ENCODE data around the gene PPP1R26. TPM values are rescaled to one million over a fixed set of nuclear protein-coding genes. Genes with fewer than 3 reads are reported as not detected.

The PPP1R26 gene
- total RNA-seq, 1 experiment from 2014 or later: 32.0 TPM

DNA sequence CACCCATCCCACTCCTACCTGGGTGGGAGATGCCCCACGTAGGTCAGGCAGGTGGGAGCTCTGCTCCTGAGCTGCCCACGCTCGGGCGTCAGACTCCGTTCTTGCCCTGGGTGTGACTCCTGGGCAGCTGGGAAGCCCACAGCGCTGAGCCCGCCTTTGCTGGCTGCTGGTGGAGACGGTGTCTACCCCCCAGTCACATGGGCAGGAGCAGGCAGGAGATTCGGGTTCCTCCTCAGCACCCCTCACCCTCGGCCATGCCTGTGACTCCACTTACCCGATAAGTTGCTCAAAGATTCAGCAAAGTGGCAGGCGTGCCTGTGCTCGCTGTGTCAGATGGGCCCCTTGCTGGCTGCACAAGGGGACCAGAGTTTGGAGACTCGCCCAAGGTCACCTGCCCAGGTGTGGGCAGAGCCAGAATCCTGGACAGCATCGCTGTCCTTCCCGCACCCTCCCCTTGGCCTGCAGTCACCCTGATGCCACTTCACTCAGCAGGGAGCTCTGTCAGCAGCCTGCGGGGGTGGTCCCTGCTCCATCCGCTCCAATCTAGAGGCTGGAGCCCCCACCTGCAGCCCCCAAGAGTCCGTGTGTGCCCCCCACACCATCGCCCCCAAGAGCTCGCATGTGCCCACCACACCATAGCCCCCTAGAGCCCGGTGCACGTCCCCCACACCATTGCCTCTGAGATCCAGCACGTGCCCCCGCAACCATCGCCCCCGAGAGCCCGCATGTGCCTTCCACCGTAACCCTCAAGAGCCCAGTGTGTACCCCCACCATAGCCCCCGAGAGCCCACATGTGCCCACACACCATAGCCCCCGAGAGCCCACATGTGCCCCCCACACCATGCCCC is 45.9 kb downstream of the PPP1R26 start:
- H2AFZ ChIP-seq (ENCODE audit: low read depth, low read length, poor library complexity, severe bottlenecking): no peak overlapping the region
- intact Hi-C loops (cut with micrococcal nuclease): no loop called here
- H3K9me2 ChIP-seq (ENCODE audit: insufficient read depth): no peaks in the 10 kb centered on the region
- peaks cover 0 to 9% of the 10 kb centered on the region in 2 experiments; a peak in 3 of 4 replicates for H3K4me1 ChIP-seq (ENCODE audit: control insufficient read depth in 1 of 2, insufficient read depth in 2 of 2, low read length in 2 of 2)
- no peak overlapping the region for H3K27ac ChIP-seq (ENCODE audit: low read depth, low read length)
- POLR2A ChIA-PET: no interaction called here
- DNase-seq (ENCODE audit: low read depth, low spot score) (no peak), ATAC-seq (no peak)
- H4K20me1 ChIP-seq (ENCODE audit: insufficient read depth): no peaks in the 10 kb centered on the region
- RAD21 ChIA-PET (ENCODE audit: low non-redundant PET in 1 of 2, low total read pairs in 2 of 2, uncharacterized antibody in 2 of 2, unreplicated experiment in 2 of 2): no interaction called here
- CTCF ChIA-PET: no interaction called here
- H3K4me2 ChIP-seq (ENCODE audit: low read length): no peak overlapping the region
- TF ChIP-seq SP1 (IDR thresholded peaks at IDR 0.05; ENCODE audit: low read depth) (no peak), POLR2A (IDR thresholded peaks at IDR 0.05; ENCODE audit: borderline replicate concordance, extremely low read depth, insufficient read depth, insufficient read length) (no peak), EGR1 (IDR thresholded peaks at IDR 0.05; ENCODE audit: low read depth) (no peak), SIN3A (IDR thresholded peaks at IDR 0.05; ENCODE audit: low read depth) (no peak), ELF1 (IDR thresholded peaks at IDR 0.05; ENCODE audit: borderline replicate concordance, low read depth) (no peak)
- H3K79me2 ChIP-seq (ENCODE audit: insufficient read depth, low read length): no peaks in the 10 kb centered on the region
- no peaks in the 10 kb centered on the region for H3K27me3 ChIP-seq (ENCODE audit: insufficient read depth, low read length)
- H3K9me3 ChIP-seq (ENCODE audit: control insufficient read depth in 1 of 2, insufficient read depth in 1 of 2, low read depth in 1 of 2, low read length in 2 of 2): no peaks in the 10 kb centered on the region
- no peaks in the 10 kb centered on the region for H3K36me3 ChIP-seq (ENCODE audit: control insufficient read depth in 1 of 2, insufficient read depth in 2 of 2, low read length in 2 of 2)
- no peak overlapping the region for H3K4me3 ChIP-seq (replicated peaks in 1 of 2; ENCODE audit: low read depth in 1 of 2, low read length in 2 of 2)
- BruUV-seq (replicated peaks): no TSS peak
- no peak overlapping the region for H3K9ac ChIP-seq (ENCODE audit: low read length)

DNA sequence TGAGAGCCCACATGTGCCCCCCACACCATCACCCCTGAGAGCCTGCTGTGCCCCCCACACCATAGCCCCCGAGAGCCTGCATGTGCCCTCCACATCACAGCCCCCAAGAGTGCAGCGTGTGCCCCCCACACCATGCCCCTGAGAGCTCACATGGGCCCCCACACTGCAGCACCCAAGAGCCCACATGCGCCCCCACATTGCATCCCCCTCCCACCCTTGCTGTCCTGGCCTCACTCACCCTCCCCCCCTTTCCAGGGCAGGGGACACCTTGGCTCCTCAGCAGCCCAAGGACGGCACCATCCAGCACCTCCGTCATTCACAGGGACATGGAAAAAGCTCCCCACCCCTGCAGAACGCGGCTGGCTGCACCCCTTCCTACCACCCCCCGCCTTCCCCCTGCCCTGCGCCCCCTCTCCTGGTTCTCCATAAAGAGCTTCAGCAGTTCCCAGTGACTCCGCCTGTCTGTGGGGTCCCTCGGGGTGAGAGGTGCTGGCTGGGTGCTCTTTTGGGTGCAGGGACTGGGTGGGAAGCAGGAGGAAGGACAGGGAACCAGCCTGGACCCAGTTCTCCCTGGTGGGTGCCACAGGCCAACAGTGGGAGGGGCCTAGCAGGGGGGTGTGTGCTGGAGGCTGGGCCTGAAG is 46.6 kb downstream of the PPP1R26 start:
- H3K4me3 ChIP-seq (replicated peaks in 1 of 2; ENCODE audit: low read depth in 1 of 2, low read length in 2 of 2): no peak overlapping the region
- no peaks in the 10 kb centered on the region for H3K9me3 ChIP-seq (ENCODE audit: control insufficient read depth in 1 of 2, insufficient read depth in 1 of 2, low read depth in 1 of 2, low read length in 2 of 2)
- RAD21 ChIA-PET (ENCODE audit: low non-redundant PET in 1 of 2, low total read pairs in 2 of 2, uncharacterized antibody in 2 of 2, unreplicated experiment in 2 of 2): no interaction called here
- DNase-seq (ENCODE audit: low read depth, low spot score): no peak
- intact Hi-C loops (cut with micrococcal nuclease): no loop called here
- no peaks in the 10 kb centered on the region for H4K20me1 ChIP-seq (ENCODE audit: insufficient read depth)
- H3K4me2 ChIP-seq (ENCODE audit: low read length): peak overlapping the region; percentile 28; the same call in 1 of the 2 replicates
- H2AFZ ChIP-seq (ENCODE audit: low read depth, low read length, poor library complexity, severe bottlenecking): no peak overlapping the region
- peaks cover 0 to 9% of the 10 kb centered on the region in 2 experiments; a peak in 3 of 4 replicates for H3K4me1 ChIP-seq (ENCODE audit: control insufficient read depth in 1 of 2, insufficient read depth in 2 of 2, low read length in 2 of 2)
- H3K9me2 ChIP-seq (ENCODE audit: insufficient read depth): no peaks in the 10 kb centered on the region
- H3K79me2 ChIP-seq (ENCODE audit: insufficient read depth, low read length): no peaks in the 10 kb centered on the region
- H3K36me3 ChIP-seq (ENCODE audit: control insufficient read depth in 1 of 2, insufficient read depth in 2 of 2, low read length in 2 of 2): no peaks in the 10 kb centered on the region
- ATAC-seq: peak; percentile 51
- TF ChIP-seq YY1 (IDR thresholded peaks at IDR 0.05; ENCODE audit: extremely low read depth, insufficient replicate concordance, low read depth, low read length): no peak
- H3K27me3 ChIP-seq (ENCODE audit: insufficient read depth, low read length): no peaks in the 10 kb centered on the region
- POLR2A ChIA-PET: no interaction called here
- BruUV-seq (replicated peaks): no TSS peak
- CTCF ChIA-PET: no interaction called here
- no peak overlapping the region for H3K9ac ChIP-seq (ENCODE audit: low read length)
- H3K27ac ChIP-seq (ENCODE audit: low read depth, low read length): no peak overlapping the region

Measured in HCT116 (cell line).